NCI-H187 (cell line): ENCODE results near the gene INPP5A.
"Not testable (repeated sequence)": the region's sequence is repeated elsewhere in the genome, so short reads cannot be mapped to it uniquely, and the experiment has no call there.

Experiments used
- DNase-seq, 2 experiments: peaks; one replicate each; lab custom pipeline; 2025; lab: John Stamatoyannopoulos, UW

INPP5A gene

GRCh38 chr10:132537684-132538001 lies at the start of gene INPP5A:
TSS of gene INPP5A (plus strand) at chr10:132537787. CDS start at chr10:132538097, 310 bp downstream.
- DNase-seq: no peak

- no peak for DNase-seq
Measured at GRCh38 chr10:132488231-132488821, 49.3 kb upstream of the INPP5A start.

- DNase-seq: no peak
Measured at GRCh38 chr10:132489053-132489703, 48.4 kb upstream of the INPP5A start.

- DNase-seq: no peak
Measured at GRCh38 chr10:132489704-132490534, 47.7 kb upstream of the INPP5A start.

- DNase-seq: not testable (repeated sequence)
Measured at GRCh38 chr10:132491534-132491933, 46.1 kb upstream of the INPP5A start.

GRCh38 chr10:132492323-132493025 lies 45.1 kb upstream of the INPP5A start:
- DNase-seq: no peak

GRCh38 chr10:132493246-132493755 lies 44.3 kb upstream of the INPP5A start:
- no peak for DNase-seq

GRCh38 chr10:132493756-132494290 lies 43.8 kb upstream of the INPP5A start:
- no peak for DNase-seq

- DNase-seq: no peak
Measured at GRCh38 chr10:132494866-132495630, 42.5 kb upstream of the INPP5A start.

- no peak for DNase-seq
Measured at GRCh38 chr10:132496360-132497062, 41.1 kb upstream of the INPP5A start.

GRCh38 chr10:132497063-132497680 lies 40.4 kb upstream of the INPP5A start:
- no peak for DNase-seq

- DNase-seq: no peak
Measured at GRCh38 chr10:132497861-132498561, 39.6 kb upstream of the INPP5A start.

- no peak for DNase-seq
Measured at GRCh38 chr10:132498562-132499366, 38.8 kb upstream of the INPP5A start.

- no peak for DNase-seq
Measured at GRCh38 chr10:132499367-132499685, 38.3 kb upstream of the INPP5A start.

GRCh38 chr10:132500781-132501415 lies 36.7 kb upstream of the INPP5A start:
- DNase-seq: no peak

GRCh38 chr10:132502544-132503300 lies 34.9 kb upstream of the INPP5A start:
- DNase-seq: no peak

GRCh38 chr10:132503581-132504421 lies 33.8 kb upstream of the INPP5A start:
- DNase-seq: no peak
